Stimulated activated CD4-positive, alpha-beta T cell treated with anti-CD3 and anti-CD28 coated beads, TNF-alpha, amount 100 ng/mL, for 4 hours (primary cell): ENCODE results near the gene CD47.

ENCODE experiments used
- DNase-seq, 3 experiments: peaks; one replicate each; pipeline ENCODE4 v3.0.0-alpha.2; 2020; ENCODE audit warnings: low read depth in 3 of 3

The CD47 gene

GRCh38 chr3:108013141-108014055 lies 77.4 kb downstream of the CD47 start:
- DNase-seq = no peak

- no peak for DNase-seq
Observed at GRCh38 chr3:108012304-108012703, 78.5 kb downstream of the CD47 start.

- DNase-seq = no peak
Observed at GRCh38 chr3:108011616-108012015, 79.2 kb downstream of the CD47 start.

GRCh38 chr3:108008931-108009639 lies 81.7 kb downstream of the CD47 start:
- no peak for DNase-seq

- no peak for DNase-seq
Observed at GRCh38 chr3:108008106-108008505, 82.7 kb downstream of the CD47 start.

GRCh38 chr3:108006881-108007331 lies 83.9 kb downstream of the CD47 start:
- DNase-seq = no peak

GRCh38 chr3:108006077-108006771 lies 84.6 kb downstream of the CD47 start:
- DNase-seq = no peak

GRCh38 chr3:108004647-108005046 lies 86.2 kb downstream of the CD47 start:
- DNase-seq = no peak

- no peak for DNase-seq
Observed at GRCh38 chr3:108001457-108001856, 89.4 kb downstream of the CD47 start.

- no peak for DNase-seq
Observed at GRCh38 chr3:107999215-107999775, 91.5 kb downstream of the CD47 start.

- no peak for DNase-seq
Observed at GRCh38 chr3:107997671-107998070, 93.2 kb downstream of the CD47 start.

- no peak for DNase-seq
Observed at GRCh38 chr3:107995823-107996222, 95.0 kb downstream of the CD47 start.

GRCh38 chr3:107994956-107995715 lies 95.7 kb downstream of the CD47 start:
- no peak for DNase-seq

- no peak for DNase-seq
Observed at GRCh38 chr3:107994181-107994580, 96.7 kb downstream of the CD47 start.

- DNase-seq = no peak
Observed at GRCh38 chr3:107993771-107994170, 97.1 kb downstream of the CD47 start.
